Liver (tissue), 9 donors: ENCODE data around the gene HOXA3. TPM values are rescaled to one million over a fixed set of nuclear protein-coding genes. Genes with fewer than 3 reads are reported as not detected.

ENCODE experiments used
- DNase-seq: peaks from one replicate; pipeline ENCODE4 v3.0.0-alpha.2; 2017; ENCODE audit warnings: low spot score
- H3K27ac ChIP-seq, 2 donors: one replicate each; pipeline ENCODE4 v1.7.0; 2013; ENCODE audit warnings: inconsistent platforms in 2 of 2, low read length in 2 of 2, control low read depth in 1 of 2, low read depth in 1 of 2, mild to moderate bottlenecking in 1 of 2
- H3K27me3 ChIP-seq, 4 donors: one replicate each; pipeline versions ENCODE4 v1.6.1 to v1.7.0; 2013; ENCODE audit warnings: low read length in 3 of 4, inconsistent platforms in 1 of 4, mild to moderate bottlenecking in 1 of 4, moderate library complexity in 1 of 4; ENCODE audit not compliant: control insufficient read depth in 4 of 4, insufficient read depth in 4 of 4
- H3K36me3 ChIP-seq, 4 donors: one replicate each; pipeline versions ENCODE4 v1.6.1 to v1.7.0; 2013; ENCODE audit warnings: low read length in 3 of 4, mild to moderate bottlenecking in 3 of 4, low read depth in 1 of 4, moderate library complexity in 1 of 4; ENCODE audit not compliant: control insufficient read depth in 4 of 4, insufficient read depth in 3 of 4
- H3K4me1 ChIP-seq, 4 donors: one replicate each; pipeline versions ENCODE4 v1.6.1 to v1.7.0; 2013; ENCODE audit warnings: low read length in 3 of 4, mild to moderate bottlenecking in 3 of 4, moderate library complexity in 1 of 4; ENCODE audit not compliant: control insufficient read depth in 4 of 4, insufficient read depth in 4 of 4
- H3K4me3 ChIP-seq, 3 donors: one replicate each; pipeline versions ENCODE4 v1.6.1 to v1.7.0; 2013; ENCODE audit warnings: low read length in 3 of 3, control low read depth in 1 of 3, low read depth in 1 of 3, mild to moderate bottlenecking in 1 of 3
- H3K9ac ChIP-seq, 2 donors: one replicate each; pipeline ENCODE4 v1.7.0; 2013; ENCODE audit warnings: low read length in 2 of 2, mild to moderate bottlenecking in 2 of 2, moderate library complexity in 2 of 2, control low read depth in 1 of 2, low read depth in 1 of 2
- H3K9me3 ChIP-seq, 4 donors: one replicate each; pipeline versions ENCODE4 v1.6.1 to v1.7.0; 2013; ENCODE audit warnings: low read length in 3 of 4; ENCODE audit not compliant: control insufficient read depth in 4 of 4
- EGR1 ChIP-seq, 2 donors: IDR thresholded peaks; 2 replicates each; pipeline ENCODE4 v1.6.1; 2016 to 2018; ENCODE audit warnings: antibody characterized with exemption in 2 of 2, low read depth in 2 of 2
- FOXA1 ChIP-seq: IDR thresholded peaks from 2 replicates; pipeline ENCODE4 v1.6.1; 2016; ENCODE audit warnings: antibody characterized with exemption
- FOXA2 ChIP-seq: IDR thresholded peaks from 2 replicates; pipeline ENCODE4 v1.6.1; 2016; ENCODE audit warnings: antibody characterized with exemption
- GABPA ChIP-seq, 2 donors: IDR thresholded peaks in 1 of 2; conservative IDR thresholded peaks in 1 of 2; 2 replicates each; pipeline ENCODE4 v1.6.1; 2016; ENCODE audit warnings: antibody characterized with exemption in 2 of 2, mild to moderate bottlenecking in 1 of 2, moderate library complexity in 1 of 2
- HNF4A ChIP-seq, 2 donors: conservative IDR thresholded peaks; 2 replicates each; pipeline ENCODE4 v1.6.1; 2016; ENCODE audit warnings: antibody characterized with exemption in 2 of 2, mild to moderate bottlenecking in 2 of 2
- HNF4G ChIP-seq: IDR thresholded peaks from 2 replicates; pipeline ENCODE4 v1.6.1; 2016; ENCODE audit warnings: antibody characterized with exemption
- JUND ChIP-seq, 2 donors: IDR thresholded peaks; 2 replicates each; pipeline ENCODE4 v1.6.1; 2016; ENCODE audit warnings: antibody characterized with exemption in 2 of 2
- NR2F2 ChIP-seq: IDR thresholded peaks from 2 replicates; pipeline ENCODE4 v1.6.1; 2016; ENCODE audit warnings: antibody characterized with exemption
- RAD21 ChIP-seq, 2 donors: IDR thresholded peaks; 2 replicates each; pipeline ENCODE4 v1.6.1; 2016; ENCODE audit warnings: antibody characterized with exemption in 2 of 2, mild to moderate bottlenecking in 2 of 2
- RXRA ChIP-seq, 2 donors: IDR thresholded peaks; 2 replicates each; pipeline ENCODE4 v1.6.1; 2017 to 2018; ENCODE audit warnings: antibody characterized with exemption in 2 of 2, mild to moderate bottlenecking in 1 of 2
- SP1 ChIP-seq: IDR thresholded peaks from 2 replicates; pipeline ENCODE4 v1.6.1; 2018; ENCODE audit warnings: antibody characterized with exemption, mild to moderate bottlenecking
- TAF1 ChIP-seq: conservative IDR thresholded peaks from 2 replicates; pipeline ENCODE4 v1.6.1; 2016; ENCODE audit warnings: antibody characterized with exemption, mild to moderate bottlenecking
- YY1 ChIP-seq: IDR thresholded peaks from 2 replicates; pipeline ENCODE4 v1.6.1; 2016; ENCODE audit warnings: antibody characterized with exemption, mild to moderate bottlenecking
- WGBS: extraction: QIAGEN DNeasy Blood & Tissue Kit; methylation state at CpG from one replicate; pipeline ENCODE4 v1.1.7; 2013; 5-methylcytosine and 5-hydroxymethylcytosine counted together
- polyA plus RNA-seq, 2 donors: library from polyadenylated mRNA; stranded (reverse) in 1 of 2; unstranded in 1 of 2; fragments of 200-250 nt in 1 of 2; fragments of >200 nt in 1 of 2; fragmentation: Nextera tagmentation in 1 of 2; extraction: Ambion mirVana in 1 of 2; gene quantifications; one replicate each; pipeline versions ENCODE4 v1.2.1 to v1.2.3, GENCODE V29; 2013 to 2015
- total RNA-seq, 2 donors: library from RNA; depleted of rRNA; stranded (reverse); fragments of >200 nt; gene quantifications; one replicate each; pipeline ENCODE4 v1.2.3, GENCODE V29; 2014
- TF ChIP-seq, protein P1 (sequence below): IDR thresholded peaks from 2 replicates; pipeline ENCODE4 v1.6.1; 2016; ENCODE audit warnings: antibody characterized with exemption
- TF ChIP-seq, protein P2 (sequence below): fragments of 150-350 bp; IDR thresholded peaks from 2 replicates; pipeline ENCODE4 v1.5.1; 2017; ENCODE audit warnings: improper control_type of control experiment, low read depth, low read length; ENCODE audit not compliant: missing input control
- TF ChIP-seq, protein P3 (sequence below): IDR thresholded peaks from 2 replicates; pipeline ENCODE4 v1.6.1; 2016; ENCODE audit warnings: antibody characterized with exemption, mild to moderate bottlenecking
- TF ChIP-seq, protein P4 (sequence below): IDR thresholded peaks from 2 replicates; pipeline ENCODE4 v1.6.1; 2016; ENCODE audit warnings: antibody characterized with exemption
- TF ChIP-seq, protein P5 (sequence below): IDR thresholded peaks from 2 replicates; pipeline ENCODE4 v1.6.1; 2016; ENCODE audit warnings: antibody characterized with exemption
- donor health status: healthy.
- donor health status: healthy.
- donor health status: healthy.
- donor health status: healthy.
- donor health status: healthy.

Gene HOXA3
- total and polyA plus RNA-seq, 4 donors, result 0.11 to 0.28 (median 0.20) TPM

DNA sequence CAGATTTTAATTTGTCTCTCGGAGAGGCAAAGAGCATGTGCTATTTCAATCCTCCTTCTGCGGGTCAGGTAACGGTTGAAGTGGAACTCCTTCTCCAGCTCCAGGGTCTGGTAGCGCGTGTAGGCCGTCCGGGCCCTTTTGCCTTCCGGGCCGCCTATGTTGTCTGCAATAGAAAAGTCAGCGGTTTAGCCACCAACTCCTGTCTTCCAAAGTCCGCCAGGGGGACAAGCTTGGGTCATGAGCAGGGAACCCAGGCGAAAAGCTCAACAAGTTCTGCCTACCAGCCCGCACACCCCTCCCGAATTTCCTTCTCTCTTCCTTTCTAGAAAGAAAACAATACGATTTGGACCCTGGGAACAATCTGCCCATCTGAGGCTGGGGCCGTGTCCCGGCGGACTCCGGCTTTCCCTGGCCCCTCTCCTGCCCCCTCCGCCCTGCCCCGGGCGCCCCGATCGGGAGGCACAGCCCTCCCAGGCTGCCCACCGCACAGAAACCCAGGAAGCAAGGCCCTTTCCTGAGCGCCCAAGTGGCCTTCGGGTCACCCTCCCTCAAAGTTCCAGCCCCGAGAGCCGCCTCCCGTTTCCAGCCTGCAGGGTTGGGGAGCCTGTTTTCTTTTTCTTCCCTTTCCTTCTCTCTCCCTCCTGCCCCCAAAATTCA is 10.3 kb downstream of the HOXA3 start:
- H3K9me3 ChIP-seq, result peaks cover 0 to 11% (median 0%) of the 10 kb centered on the region in 4 donors
- H3K27ac ChIP-seq, result peak overlapping the region in 1 of 2 donors; percentile 72
- peak overlapping the region in 1 of 3 donors; percentile 45 for H3K4me3 ChIP-seq
- TF ChIP-seq, protein P1, sequence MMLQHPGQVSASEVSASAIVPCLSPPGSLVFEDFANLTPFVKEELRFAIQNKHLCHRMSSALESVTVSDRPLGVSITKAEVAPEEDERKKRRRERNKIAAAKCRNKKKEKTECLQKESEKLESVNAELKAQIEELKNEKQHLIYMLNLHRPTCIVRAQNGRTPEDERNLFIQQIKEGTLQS, result no peak
- TF ChIP-seq, protein P2, sequence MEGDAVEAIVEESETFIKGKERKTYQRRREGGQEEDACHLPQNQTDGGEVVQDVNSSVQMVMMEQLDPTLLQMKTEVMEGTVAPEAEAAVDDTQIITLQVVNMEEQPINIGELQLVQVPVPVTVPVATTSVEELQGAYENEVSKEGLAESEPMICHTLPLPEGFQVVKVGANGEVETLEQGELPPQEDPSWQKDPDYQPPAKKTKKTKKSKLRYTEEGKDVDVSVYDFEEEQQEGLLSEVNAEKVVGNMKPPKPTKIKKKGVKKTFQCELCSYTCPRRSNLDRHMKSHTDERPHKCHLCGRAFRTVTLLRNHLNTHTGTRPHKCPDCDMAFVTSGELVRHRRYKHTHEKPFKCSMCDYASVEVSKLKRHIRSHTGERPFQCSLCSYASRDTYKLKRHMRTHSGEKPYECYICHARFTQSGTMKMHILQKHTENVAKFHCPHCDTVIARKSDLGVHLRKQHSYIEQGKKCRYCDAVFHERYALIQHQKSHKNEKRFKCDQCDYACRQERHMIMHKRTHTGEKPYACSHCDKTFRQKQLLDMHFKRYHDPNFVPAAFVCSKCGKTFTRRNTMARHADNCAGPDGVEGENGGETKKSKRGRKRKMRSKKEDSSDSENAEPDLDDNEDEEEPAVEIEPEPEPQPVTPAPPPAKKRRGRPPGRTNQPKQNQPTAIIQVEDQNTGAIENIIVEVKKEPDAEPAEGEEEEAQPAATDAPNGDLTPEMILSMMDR, result peak; percentile 2
- H3K36me3 ChIP-seq, result no peaks in the 10 kb centered on the region
- H3K9ac ChIP-seq, result no peak overlapping the region
- WGBS, result 23% methylated on average over 30 of the region's 30 CpGs
- DNase-seq, result no peak
- peaks cover 0 to 14% (median 8%) of the 10 kb centered on the region in 4 donors for H3K4me1 ChIP-seq
- H3K27me3 ChIP-seq, result peaks cover 4 to 30% (median 15%) of the 10 kb centered on the region in 4 donors

DNA sequence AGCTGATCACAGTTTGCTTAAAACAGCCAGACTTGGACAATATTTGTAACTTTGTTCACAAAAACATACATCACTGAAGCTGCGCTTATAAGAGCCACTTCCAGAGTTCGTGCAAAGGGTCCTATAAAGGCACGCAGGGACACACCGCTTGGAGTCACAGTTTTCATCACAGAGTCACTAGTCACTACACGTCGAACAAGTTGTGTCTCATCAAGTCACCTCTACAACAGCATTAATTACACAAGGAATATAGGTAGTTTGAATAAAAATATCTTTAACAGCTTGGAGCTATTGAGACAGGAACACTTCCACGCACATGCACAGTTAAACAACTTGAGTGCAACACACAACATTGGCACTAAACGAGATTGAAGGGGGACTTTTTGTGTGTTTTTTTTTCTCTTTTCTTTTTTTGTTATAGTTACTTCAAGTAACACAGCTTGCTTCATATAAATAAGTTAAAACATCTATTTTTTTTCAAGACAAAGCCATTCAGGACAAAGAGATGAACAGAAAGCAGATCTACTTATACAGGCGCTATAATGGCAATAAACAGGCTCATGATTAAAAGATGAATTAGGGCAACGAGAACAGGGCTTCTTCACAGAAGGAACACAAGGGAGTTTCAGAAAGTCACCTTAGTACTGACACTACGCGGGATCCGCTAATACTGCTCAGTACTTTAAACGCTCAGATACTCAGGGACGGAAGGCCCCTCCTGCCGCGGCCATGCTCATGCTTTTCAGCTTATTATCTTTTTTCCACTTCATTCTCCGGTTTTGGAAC is 11.1 kb downstream of the HOXA3 start:
- Histone ChIP-seq H3K27me3 (peaks cover 6 to 27% (median 14%) of the 10 kb centered on the region in 4 donors), H3K4me3 (no peak overlapping the region), H3K4me1 (peaks cover 0 to 14% (median 8%) of the 10 kb centered on the region in 4 donors), H3K36me3 (no peaks in the 10 kb centered on the region), H3K9ac (no peak overlapping the region), H3K9me3 (peaks cover 0 to 11% (median 0%) of the 10 kb centered on the region in 4 donors), H3K27ac (no peak overlapping the region)
- WGBS, result 34% methylated on average over 18 of the region's 18 CpGs
- DNase-seq, result no peak
- TF ChIP-seq, protein P3, sequence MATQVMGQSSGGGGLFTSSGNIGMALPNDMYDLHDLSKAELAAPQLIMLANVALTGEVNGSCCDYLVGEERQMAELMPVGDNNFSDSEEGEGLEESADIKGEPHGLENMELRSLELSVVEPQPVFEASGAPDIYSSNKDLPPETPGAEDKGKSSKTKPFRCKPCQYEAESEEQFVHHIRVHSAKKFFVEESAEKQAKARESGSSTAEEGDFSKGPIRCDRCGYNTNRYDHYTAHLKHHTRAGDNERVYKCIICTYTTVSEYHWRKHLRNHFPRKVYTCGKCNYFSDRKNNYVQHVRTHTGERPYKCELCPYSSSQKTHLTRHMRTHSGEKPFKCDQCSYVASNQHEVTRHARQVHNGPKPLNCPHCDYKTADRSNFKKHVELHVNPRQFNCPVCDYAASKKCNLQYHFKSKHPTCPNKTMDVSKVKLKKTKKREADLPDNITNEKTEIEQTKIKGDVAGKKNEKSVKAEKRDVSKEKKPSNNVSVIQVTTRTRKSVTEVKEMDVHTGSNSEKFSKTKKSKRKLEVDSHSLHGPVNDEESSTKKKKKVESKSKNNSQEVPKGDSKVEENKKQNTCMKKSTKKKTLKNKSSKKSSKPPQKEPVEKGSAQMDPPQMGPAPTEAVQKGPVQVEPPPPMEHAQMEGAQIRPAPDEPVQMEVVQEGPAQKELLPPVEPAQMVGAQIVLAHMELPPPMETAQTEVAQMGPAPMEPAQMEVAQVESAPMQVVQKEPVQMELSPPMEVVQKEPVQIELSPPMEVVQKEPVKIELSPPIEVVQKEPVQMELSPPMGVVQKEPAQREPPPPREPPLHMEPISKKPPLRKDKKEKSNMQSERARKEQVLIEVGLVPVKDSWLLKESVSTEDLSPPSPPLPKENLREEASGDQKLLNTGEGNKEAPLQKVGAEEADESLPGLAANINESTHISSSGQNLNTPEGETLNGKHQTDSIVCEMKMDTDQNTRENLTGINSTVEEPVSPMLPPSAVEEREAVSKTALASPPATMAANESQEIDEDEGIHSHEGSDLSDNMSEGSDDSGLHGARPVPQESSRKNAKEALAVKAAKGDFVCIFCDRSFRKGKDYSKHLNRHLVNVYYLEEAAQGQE, result no peak
- TF ChIP-seq, protein P1, result no peak
- no peak for TF ChIP-seq HNF4G
- no peak for TF ChIP-seq RXRA (IDR thresholded peaks at IDR 0.05)
- no peak for TF ChIP-seq FOXA2
- TF ChIP-seq RAD21 (IDR thresholded peaks at IDR 0.05), result no peak
- no peak for TF ChIP-seq GABPA (IDR thresholded peaks at IDR 0.05 in 1 of 2, conservative IDR thresholded peaks at IDR 0.05 in 1 of 2)
- no peak for TF ChIP-seq FOXA1
- TF ChIP-seq, protein P4, sequence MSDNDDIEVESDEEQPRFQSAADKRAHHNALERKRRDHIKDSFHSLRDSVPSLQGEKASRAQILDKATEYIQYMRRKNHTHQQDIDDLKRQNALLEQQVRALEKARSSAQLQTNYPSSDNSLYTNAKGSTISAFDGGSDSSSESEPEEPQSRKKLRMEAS, result no peak
- no peak for TF ChIP-seq YY1
- TF ChIP-seq NR2F2, result no peak
- TF ChIP-seq, protein P5, sequence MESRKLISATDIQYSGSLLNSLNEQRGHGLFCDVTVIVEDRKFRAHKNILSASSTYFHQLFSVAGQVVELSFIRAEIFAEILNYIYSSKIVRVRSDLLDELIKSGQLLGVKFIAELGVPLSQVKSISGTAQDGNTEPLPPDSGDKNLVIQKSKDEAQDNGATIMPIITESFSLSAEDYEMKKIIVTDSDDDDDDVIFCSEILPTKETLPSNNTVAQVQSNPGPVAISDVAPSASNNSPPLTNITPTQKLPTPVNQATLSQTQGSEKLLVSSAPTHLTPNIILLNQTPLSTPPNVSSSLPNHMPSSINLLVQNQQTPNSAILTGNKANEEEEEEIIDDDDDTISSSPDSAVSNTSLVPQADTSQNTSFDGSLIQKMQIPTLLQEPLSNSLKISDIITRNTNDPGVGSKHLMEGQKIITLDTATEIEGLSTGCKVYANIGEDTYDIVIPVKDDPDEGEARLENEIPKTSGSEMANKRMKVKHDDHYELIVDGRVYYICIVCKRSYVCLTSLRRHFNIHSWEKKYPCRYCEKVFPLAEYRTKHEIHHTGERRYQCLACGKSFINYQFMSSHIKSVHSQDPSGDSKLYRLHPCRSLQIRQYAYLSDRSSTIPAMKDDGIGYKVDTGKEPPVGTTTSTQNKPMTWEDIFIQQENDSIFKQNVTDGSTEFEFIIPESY, result no peak
- no peak for TF ChIP-seq HNF4A (conservative IDR thresholded peaks at IDR 0.05)
- TF ChIP-seq SP1, result no peak
- no peak for TF ChIP-seq JUND (IDR thresholded peaks at IDR 0.05)
- no peak for TF ChIP-seq TAF1
- TF ChIP-seq EGR1 (IDR thresholded peaks at IDR 0.05; ENCODE audit: low read depth in 2 of 2), result no peak
- TF ChIP-seq, protein P2, result no peak
